Upper lobe of right lung (tissue), 1 donor: ENCODE measurements around the gene PCMT1. TPM values are rescaled to one million over a fixed set of nuclear protein-coding genes. Genes with fewer than 3 reads are reported as not detected.

Experiments used
- ATAC-seq: fragments of 200-7000 bp; cut with Tn5 transposase; one replicate; pipeline ENCODE4 v1.9.1; 2020; ENCODE audit warnings: mild to moderate bottlenecking, moderate library complexity
- DNase-seq: peaks from one replicate; pipeline ENCODE4 v3.0.0-alpha.2; 2020
- H3K27ac ChIP-seq: fragments of 200-600 bp; one replicate; pipeline ENCODE4 v1.8.0; 2022
- H3K27me3 ChIP-seq: fragments of 200-600 bp; one replicate; pipeline ENCODE4 v1.8.0; 2022; ENCODE audit warnings: mild to moderate bottlenecking
- H3K36me3 ChIP-seq: fragments of 200-600 bp; one replicate; pipeline ENCODE4 v1.8.0; 2022
- H3K4me1 ChIP-seq: fragments of 200-600 bp; one replicate; pipeline ENCODE4 v1.8.0; 2022
- H3K4me3 ChIP-seq: fragments of 200-600 bp; one replicate; pipeline ENCODE4 v1.8.0; 2022; ENCODE audit warnings: mild to moderate bottlenecking
- H3K9me3 ChIP-seq: fragments of 200-600 bp; one replicate; pipeline ENCODE4 v1.8.0; 2022
- intact Hi-C: fragments of 100-400 bp; cut with DNase I; formaldehyde crosslinking; loops from one replicate; pipeline ENCODE4 v1.11.0; 2022
- total RNA-seq: library from RNA; stranded (reverse); fragmentation: NEBNext Ultra II Directional; extraction: Animal tissue kit (Norgen Biotek cat#: 25700); gene quantifications from one replicate; pipeline ENCODE4 v1.2.1, GENCODE V29; 2021
- TF ChIP-seq, protein P1 (sequence below): fragments of 200-600 bp; IDR thresholded peaks from one replicate; pipeline ENCODE4 v1.8.0; 2022; ENCODE audit warnings: antibody characterized with exemption
- donor health status: DM: no; HTN: yes; CAD: no; lungs with severe emphysema.

The PCMT1 gene
- total RNA-seq, 1 donor from 2014 or later = 69.4 TPM

DNA sequence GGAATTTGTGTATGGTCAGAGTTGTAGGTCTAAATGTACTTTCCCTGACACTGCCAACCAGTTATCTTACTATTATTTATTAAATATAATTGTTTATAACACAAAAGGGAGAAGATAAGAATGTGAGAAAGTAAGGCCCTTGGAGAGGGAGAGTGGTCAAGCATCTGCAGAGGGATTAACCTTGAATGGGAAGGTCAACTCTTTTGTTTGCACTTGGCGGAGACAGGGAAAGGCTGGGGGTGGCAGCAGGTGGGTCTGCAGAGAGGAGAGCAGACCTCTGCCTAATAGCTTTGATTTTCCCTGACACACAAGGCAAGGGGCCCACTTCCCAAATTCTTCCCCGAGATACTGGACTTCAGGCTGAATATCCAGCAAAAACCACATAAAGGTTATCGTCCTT is 110.4 kb downstream of the PCMT1 start:
- Histone ChIP-seq H3K27ac (no peak overlapping the region), H3K9me3 (no peaks in the 10 kb centered on the region), H3K27me3 (no peaks in the 10 kb centered on the region), H3K4me3 (no peak overlapping the region), H3K4me1 (peaks cover 32% of the 10 kb centered on the region), H3K36me3 (no peaks in the 10 kb centered on the region)
- TF ChIP-seq, protein P1, sequence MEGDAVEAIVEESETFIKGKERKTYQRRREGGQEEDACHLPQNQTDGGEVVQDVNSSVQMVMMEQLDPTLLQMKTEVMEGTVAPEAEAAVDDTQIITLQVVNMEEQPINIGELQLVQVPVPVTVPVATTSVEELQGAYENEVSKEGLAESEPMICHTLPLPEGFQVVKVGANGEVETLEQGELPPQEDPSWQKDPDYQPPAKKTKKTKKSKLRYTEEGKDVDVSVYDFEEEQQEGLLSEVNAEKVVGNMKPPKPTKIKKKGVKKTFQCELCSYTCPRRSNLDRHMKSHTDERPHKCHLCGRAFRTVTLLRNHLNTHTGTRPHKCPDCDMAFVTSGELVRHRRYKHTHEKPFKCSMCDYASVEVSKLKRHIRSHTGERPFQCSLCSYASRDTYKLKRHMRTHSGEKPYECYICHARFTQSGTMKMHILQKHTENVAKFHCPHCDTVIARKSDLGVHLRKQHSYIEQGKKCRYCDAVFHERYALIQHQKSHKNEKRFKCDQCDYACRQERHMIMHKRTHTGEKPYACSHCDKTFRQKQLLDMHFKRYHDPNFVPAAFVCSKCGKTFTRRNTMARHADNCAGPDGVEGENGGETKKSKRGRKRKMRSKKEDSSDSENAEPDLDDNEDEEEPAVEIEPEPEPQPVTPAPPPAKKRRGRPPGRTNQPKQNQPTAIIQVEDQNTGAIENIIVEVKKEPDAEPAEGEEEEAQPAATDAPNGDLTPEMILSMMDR = no peak
- intact Hi-C loops = no loop called here
- DNase-seq (peak; percentile 13), ATAC-seq (no peak)

DNA sequence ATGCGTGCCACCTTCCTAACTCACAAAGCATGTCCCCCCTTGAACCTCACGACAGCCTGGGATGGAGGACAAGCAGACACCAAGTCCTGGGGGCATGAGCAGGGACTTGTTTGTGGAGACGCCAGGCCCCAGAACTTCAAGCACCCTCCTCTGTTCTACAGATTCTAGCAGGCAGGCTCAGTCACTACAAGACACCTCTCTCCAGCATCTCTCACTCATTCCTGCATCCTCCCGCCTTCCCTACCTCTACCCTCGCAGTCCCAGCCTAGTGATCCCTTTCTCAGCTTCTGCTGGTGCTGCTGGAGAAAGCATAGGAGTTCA is 110.9 kb downstream of the PCMT1 start:
- Histone ChIP-seq H3K9me3 (no peaks in the 10 kb centered on the region), H3K36me3 (no peaks in the 10 kb centered on the region), H3K27me3 (no peaks in the 10 kb centered on the region), H3K27ac (no peak overlapping the region), H3K4me3 (no peak overlapping the region), H3K4me1 (peaks cover 29% of the 10 kb centered on the region)
- DNase-seq = peak; percentile 22
- no peak for ATAC-seq
- intact Hi-C loops = no loop called here
- TF ChIP-seq, protein P1 = no peak

Other genes starting within 250 kb of the PCMT1 start
- gene PPIL4, start 203.7 kb upstream of the PCMT1 start, total RNA-seq = 28.8 TPM
- 50.8 TPM for gene GINM1, start 183.4 kb upstream of the PCMT1 start, total RNA-seq
- 14.3 TPM for gene KATNA1, start 101.0 kb upstream of the PCMT1 start, total RNA-seq
- 29.8 TPM for gene LATS1, start 31.6 kb upstream of the PCMT1 start, total RNA-seq
- 23.9 TPM for gene NUP43, start 3.2 kb upstream of the PCMT1 start, total RNA-seq
- gene LRP11, start 114.6 kb downstream of the PCMT1 start, total RNA-seq = 51.1 TPM
- 0.96 TPM for gene RAET1E, start 148.4 kb downstream of the PCMT1 start, total RNA-seq
- 1.2 TPM for gene RAET1G, start 173.4 kb downstream of the PCMT1 start, total RNA-seq
- gene ULBP2, start 192.3 kb downstream of the PCMT1 start, total RNA-seq = 2.3 TPM
- 1.2 TPM for gene ULBP1, start 214.2 kb downstream of the PCMT1 start, total RNA-seq